NCI-H2107 treated with DMSO at 0.1 percent for 48 hours (cell line): ENCODE results near the gene VPS52.
A peak's percentile ranks its signal among the peaks of the same experiment; 100 is the strongest.

Source experiments
- DNase-seq: peaks from one replicate; lab custom pipeline; 2025; ENCODE audit not compliant: unreplicated experiment; lab: John Stamatoyannopoulos, UW

VPS52 gene, protein sequence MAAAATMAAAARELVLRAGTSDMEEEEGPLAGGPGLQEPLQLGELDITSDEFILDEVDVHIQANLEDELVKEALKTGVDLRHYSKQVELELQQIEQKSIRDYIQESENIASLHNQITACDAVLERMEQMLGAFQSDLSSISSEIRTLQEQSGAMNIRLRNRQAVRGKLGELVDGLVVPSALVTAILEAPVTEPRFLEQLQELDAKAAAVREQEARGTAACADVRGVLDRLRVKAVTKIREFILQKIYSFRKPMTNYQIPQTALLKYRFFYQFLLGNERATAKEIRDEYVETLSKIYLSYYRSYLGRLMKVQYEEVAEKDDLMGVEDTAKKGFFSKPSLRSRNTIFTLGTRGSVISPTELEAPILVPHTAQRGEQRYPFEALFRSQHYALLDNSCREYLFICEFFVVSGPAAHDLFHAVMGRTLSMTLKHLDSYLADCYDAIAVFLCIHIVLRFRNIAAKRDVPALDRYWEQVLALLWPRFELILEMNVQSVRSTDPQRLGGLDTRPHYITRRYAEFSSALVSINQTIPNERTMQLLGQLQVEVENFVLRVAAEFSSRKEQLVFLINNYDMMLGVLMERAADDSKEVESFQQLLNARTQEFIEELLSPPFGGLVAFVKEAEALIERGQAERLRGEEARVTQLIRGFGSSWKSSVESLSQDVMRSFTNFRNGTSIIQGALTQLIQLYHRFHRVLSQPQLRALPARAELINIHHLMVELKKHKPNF

DNA sequence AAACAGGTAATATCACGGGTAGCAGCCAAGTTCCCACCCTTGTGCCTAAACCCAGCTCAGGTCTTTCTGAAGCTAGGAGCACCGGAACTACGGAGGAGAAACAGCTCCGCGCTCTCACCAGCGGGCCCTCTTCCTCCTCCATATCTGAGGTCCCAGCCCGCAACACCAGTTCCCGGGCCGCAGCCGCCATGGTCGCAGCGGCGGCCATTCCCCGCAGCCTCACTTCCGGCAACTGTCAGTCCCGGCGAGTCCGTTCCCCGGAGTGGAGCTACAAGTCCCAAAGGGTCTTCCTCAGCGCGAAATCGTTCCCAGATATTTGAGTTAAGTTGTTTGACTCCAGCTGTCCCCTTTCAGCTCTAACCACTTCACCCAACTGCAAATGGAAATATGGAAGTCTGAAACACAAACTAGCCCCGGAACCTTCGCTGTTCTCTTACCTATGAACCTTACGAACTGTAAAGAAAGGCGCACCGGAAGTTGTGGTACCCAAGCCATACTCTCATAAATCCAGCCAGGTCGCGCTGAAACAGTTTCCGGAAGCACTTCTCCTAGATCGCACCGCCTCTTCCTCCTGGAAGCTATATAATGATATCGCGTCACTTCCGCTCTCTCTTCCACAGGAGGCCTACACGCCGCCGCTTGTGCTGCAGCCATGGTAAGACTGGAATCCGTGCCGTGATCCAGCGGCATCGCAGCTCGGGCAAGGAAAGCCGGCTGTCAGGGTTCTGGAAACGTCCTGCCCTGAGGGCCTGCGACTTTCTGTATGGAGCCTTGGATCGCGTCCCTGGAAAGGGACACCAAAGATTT lies at the start of gene VPS52, which contains the start of gene RPS18:
Gene VPS52, minus strand, starts transcription at position 409 of the 807 bp plus-strand sequence. Its CDS starts 201 bp downstream, at position 208.
Gene RPS18, plus strand, starts transcription at position 608 of the 807 bp plus-strand sequence. Its CDS starts 45 bp downstream, at position 653.
- DNase-seq, result peak; percentile 92

DNA sequence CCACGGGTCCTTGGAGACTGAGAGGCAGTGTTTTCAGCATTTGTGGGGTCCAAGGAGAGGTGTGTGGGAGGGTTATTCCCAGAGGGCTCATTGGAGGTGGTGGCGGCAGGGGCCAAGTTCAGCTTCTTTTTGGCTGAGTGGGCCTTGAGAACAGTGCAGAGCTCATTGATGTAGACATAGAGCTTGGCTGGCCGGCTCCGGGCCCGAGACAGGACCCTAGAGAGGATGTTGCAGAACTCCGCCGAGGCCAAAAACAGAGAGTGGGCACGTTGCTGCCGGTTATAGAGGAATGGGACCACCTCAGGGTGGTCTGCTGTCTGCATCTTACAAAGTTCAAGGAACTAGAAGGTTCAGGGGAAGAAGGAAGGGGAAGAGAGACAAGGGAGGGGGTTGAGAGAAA lies 49.6 kb upstream of the VPS52 start:
- DNase-seq, result no peak

DNA sequence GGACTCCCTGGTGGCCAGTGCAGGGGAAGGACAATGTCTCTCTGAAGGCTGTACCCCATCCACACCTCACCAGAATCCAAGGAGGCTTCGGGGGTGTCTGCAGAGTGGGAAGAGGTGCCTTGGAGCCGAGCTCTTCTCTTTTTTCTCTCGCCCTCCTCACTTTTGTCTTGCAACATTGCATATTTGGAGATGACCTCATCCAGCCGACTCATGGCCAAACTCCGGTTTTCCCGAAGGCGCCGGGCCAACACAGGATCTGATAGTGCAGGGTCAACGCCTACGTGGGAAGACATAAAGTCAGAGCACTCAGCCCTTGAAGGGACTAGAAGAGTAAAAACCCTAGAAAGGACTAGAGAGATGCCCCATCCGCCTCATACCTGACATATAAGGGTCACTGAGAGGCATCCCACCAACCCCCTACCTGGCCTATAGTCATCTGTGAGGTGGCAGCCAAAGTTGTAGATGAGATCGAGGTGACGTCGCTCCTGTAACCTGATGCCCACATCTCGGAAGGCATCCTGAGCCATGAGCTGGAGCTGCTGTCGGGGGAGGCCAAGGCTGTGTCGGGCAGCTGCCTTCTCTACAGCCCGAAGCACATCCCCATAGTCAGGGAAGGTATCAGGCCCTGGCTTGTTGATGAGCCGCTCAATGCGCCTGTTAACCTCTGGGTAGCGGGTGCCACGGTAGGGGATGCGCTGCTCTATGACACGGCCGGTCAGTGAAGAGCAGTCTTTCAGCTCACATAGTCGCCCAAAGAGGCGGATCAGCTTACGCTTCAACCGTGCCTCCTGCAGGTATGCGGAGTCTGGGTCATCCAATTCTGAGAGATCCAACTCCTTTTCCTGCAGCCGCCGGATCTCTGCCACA lies 48.9 kb upstream of the VPS52 start:
- DNase-seq, result no peak

DNA sequence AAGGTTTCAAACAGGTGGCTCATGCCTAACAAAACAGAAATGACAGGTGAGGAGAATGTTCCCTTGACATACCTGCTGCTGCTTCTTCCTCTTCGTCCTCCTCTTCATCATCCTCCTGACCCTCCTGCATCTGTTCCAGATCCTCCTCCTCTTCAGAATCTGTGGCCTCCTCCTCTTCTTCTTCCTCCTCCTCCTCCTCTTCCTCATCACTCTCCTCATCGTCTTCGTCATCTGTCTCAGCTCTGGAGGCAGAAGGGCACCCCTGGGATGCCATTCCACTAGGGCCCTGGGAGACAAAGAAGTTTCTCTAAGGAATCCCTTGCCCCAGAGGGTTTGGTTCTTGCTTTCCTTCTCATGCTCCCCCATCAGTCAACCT lies 48.3 kb upstream of the VPS52 start:
- no peak for DNase-seq

GRCh38 chr6:33318426-33319073 lies 46.9 kb upstream of the VPS52 start:
- no peak for DNase-seq

DNA sequence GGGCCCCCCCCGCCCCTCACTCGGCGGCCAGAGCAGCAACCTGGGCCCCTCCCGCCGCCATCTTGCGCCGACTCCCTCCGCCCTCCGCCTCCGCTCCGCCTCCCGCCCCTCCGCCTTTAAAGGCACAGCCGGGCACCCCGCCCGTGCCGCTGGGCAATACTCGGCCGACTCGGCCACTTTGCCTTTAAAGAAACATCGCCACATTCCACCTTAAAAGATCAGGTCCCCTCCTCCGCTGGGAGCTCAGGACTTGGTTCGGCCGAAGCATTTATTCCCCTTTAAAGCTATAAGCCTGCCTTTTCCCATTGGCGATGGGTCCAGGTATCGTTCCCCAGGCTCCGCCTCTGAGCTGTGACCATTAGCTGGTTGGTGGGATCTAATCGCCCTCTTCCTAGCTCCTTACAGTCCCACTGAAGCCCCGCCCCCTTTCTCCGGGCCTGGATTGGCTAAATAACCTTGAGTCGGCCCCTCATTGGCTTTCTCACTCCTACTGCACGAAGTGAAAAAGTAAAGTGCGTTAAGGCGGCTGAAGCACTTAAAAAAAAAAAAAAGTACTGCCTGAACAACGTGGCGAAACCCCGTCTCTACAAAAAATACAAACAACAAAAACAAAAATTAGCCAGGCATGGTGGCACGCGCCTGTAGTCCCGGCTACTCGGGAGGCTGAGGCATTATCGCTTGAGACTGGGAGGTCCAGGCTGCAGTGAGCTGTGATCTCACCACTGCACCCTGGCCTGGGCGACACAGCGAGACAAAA lies 46.2 kb upstream of the VPS52 start, which contains the start of gene ZBTB22:
Gene ZBTB22, minus strand, starts transcription at position 76 of the 757 bp plus-strand sequence. CDS start 828 bp downstream, outside the sequence.
- DNase-seq, result peak; percentile 79

DNA sequence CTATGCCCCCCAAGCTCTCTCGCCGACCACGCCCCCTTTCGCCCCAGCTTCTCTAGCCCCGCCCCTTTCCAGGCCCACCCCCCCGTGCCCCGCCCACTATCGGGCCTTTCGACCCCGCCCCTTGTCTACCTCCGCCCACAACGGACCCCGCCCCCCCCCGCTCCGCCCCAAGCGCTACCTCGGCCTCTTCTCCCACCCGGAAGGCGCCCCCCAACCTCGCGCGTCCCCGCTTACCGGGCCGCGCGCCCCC lies 45.7 kb upstream of the VPS52 start:
- DNase-seq, result no peak

DNA sequence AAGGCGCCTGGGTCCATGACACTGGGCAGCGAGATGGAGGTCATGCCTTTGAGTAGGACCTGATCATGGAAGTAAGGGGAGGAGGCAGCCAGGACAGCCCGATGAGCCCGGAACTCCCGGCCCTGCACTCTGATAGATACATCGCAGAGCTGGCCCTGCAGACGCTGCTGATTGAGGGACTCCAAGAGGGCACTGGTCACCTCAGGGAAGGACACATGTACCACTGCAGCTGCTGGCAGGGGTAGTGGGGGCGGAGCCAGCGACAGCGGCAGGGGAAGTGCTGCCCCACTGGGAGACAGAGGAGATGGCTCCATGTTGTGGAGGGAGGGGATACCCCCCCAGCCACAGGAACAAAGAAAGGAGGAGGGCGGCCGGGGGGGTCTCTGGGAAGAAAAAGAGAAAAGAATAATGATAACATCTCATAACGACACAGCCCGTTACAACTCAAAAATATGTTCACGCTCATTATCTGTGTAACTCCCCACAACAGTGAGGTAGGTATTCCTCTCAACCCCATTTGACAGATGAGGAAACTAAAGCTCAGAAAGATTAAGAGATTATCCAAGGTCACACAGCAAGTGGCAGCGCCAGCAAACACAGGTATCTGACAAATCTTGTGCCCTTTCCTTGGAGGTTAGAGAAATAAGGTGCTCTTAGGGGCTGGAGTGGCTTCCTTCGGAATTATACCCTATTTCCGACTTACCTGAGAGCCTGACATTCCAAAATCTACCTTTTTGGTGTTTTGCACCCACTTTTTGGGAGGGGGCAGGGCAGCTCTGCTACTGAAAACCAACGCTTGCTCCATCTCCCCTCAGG lies 45.1 kb upstream of the VPS52 start:
- no peak for DNase-seq

- DNase-seq, result no peak
Observed at GRCh38 chr6:33315793-33316602, 44.3 kb upstream of the VPS52 start.

- no peak for DNase-seq
Observed at GRCh38 chr6:33314943-33315792, 43.5 kb upstream of the VPS52 start.

- DNase-seq, result no peak
Observed at GRCh38 chr6:33314515-33314942, 42.9 kb upstream of the VPS52 start.

- peak; percentile 19 for DNase-seq
Observed at GRCh38 chr6:33313709-33314514, 42.2 kb upstream of the VPS52 start, which contains the start of gene TAPBP. Gene TAPBP, minus strand, starts transcription at chr6:33314078. Its CDS starts 37 bp downstream, at chr6:33314041.

DNA sequence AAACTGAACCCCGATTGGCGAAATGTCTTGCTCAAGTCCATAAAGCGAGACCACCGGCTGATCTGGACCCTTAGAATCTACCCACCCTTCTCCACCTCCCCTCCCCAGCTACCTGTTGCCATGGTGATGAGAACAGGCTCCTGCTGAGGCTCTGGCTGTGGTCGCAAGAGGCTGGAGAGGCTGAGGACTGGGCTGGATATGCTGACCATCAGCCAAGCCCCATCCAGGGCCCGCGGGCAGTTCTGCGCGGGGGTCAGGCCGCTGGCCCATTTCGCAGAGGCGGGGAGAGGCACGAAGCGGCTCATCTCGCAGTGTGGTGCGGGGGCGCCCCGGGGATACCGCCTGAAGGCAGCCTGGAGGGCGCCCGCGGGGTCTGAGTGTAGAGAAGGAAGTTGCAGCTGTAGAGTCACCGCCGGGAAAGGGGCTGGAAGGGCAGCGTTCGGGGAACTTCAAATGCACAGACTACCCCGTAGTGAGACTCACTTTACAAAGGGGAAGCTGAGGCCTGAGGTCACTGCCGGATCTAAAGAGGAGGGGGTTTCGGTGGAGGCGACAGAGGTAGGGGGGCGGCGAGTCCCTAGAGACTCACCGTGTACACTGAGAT lies 41.5 kb upstream of the VPS52 start:
- no peak for DNase-seq

- DNase-seq, result peak; percentile 90
Observed at GRCh38 chr6:33312361-33313104, 40.9 kb upstream of the VPS52 start.

DNA sequence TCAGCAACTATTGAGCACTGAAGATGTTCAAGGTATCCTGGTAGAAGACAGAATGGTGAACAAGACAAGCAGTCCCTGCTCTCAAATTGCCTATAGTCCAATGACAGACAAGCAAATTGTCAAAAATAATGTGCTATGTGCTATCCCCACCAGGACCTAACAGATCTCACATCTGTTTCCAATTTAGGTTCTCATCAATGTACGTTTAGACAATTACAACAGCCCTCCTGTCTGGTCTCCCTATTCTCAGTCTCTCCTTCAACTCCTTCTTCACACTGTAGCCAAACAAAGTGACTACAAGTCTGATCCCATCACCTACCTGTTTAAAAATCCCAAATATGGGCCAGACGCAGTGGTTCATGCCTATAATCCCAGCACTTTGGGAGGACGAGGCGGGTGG lies 34.7 kb upstream of the VPS52 start:
- no peak for DNase-seq
